ENCODE measurements around the gene RFX4.

RFX4 gene

DNA sequence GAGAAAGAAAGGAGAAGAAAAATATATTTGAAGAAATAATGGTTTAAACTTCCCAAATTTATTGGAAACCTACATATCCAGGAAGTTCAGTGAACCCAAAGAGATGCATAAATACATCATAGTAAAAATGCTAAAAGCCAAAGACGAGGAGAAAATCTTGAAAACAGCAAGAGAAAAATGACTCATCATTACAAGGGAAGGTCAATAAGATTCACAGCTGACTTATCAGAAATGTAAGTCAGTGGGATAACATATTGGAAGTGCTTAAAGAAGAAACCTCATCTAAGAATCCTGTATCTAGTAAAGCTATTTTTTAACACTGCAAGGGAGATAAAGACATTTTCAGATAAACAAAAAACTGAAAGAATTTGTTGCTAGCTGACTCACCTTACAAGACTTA is 211.6 kb downstream of the RFX4 start:
- no peak for TF ChIP-seq CTCF (IDR thresholded peaks at IDR 0.05)
- no peak overlapping the region for H2AFZ ChIP-seq
- peaks cover 3% of the 10 kb centered on the region for H3K4me1 ChIP-seq
- H3K9ac ChIP-seq, result no peak overlapping the region
- H3K9me3 ChIP-seq (ENCODE audit: control insufficient read depth, low read length), result no peaks in the 10 kb centered on the region
- no peak overlapping the region for H3K4me3 ChIP-seq (ENCODE audit: low read depth, low read length)
- no peak overlapping the region for H3K4me2 ChIP-seq (ENCODE audit: low read length)
- H3K27ac ChIP-seq, result no peak overlapping the region
- H3K36me3 ChIP-seq (ENCODE audit: control insufficient read depth, insufficient read depth, low read length), result no peaks in the 10 kb centered on the region
- no peaks in the 10 kb centered on the region for H3K27me3 ChIP-seq (ENCODE audit: control insufficient read depth, insufficient read depth, low read length)
- no peaks in the 10 kb centered on the region for H3K79me2 ChIP-seq

DNA sequence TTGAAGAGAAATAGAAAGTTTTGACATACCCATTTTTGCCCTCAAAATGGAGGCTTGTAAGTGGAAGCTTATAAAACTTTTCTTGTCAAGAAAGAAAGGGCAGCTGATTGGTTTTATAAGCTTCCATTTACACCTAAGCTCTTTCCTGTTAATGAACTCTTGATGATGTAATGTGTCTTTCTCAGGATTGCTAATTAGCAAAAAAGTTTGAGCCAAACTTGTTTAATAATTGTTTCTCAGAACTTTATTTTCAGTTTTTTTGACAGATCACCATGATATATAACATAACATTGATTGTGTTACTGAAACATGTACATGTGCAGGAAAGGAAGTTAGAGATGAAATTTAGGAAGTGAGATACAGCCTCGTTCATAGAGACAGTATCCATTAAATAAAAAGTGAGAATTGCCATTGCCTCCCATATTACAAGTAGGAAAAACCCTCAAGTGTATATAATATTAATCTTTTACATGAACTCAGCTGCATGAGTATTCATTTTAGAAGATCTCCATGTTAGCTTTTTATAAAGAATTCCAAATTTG is 218.4 kb downstream of the RFX4 start:
- no peak for TF ChIP-seq CTCF (IDR thresholded peaks at IDR 0.05)
- no peak overlapping the region for H2AFZ ChIP-seq
- H3K4me2 ChIP-seq (ENCODE audit: low read length), result no peak overlapping the region
- no peaks in the 10 kb centered on the region for H3K27me3 ChIP-seq (ENCODE audit: control insufficient read depth, insufficient read depth, low read length)
- no peaks in the 10 kb centered on the region for H3K36me3 ChIP-seq (ENCODE audit: control insufficient read depth, insufficient read depth, low read length)
- no peak overlapping the region for H3K27ac ChIP-seq
- no peaks in the 10 kb centered on the region for H3K9me3 ChIP-seq (ENCODE audit: control insufficient read depth, low read length)
- H3K9ac ChIP-seq, result no peak overlapping the region
- H3K4me1 ChIP-seq, result peaks cover 3% of the 10 kb centered on the region
- H3K79me2 ChIP-seq, result no peaks in the 10 kb centered on the region
- H3K4me3 ChIP-seq (ENCODE audit: low read depth, low read length), result no peak overlapping the region

GRCh38 chr12:106801830-106802533 is 219.2 kb downstream of the RFX4 start:
- no peaks in the 10 kb centered on the region for H3K36me3 ChIP-seq (ENCODE audit: control insufficient read depth, insufficient read depth, low read length)
- no peaks in the 10 kb centered on the region for H3K4me1 ChIP-seq
- H3K4me3 ChIP-seq (ENCODE audit: low read depth, low read length), result no peak overlapping the region
- no peaks in the 10 kb centered on the region for H3K27me3 ChIP-seq (ENCODE audit: control insufficient read depth, insufficient read depth, low read length)
- TF ChIP-seq CTCF (IDR thresholded peaks at IDR 0.05), result no peak
- no peaks in the 10 kb centered on the region for H3K79me2 ChIP-seq
- no peak overlapping the region for H2AFZ ChIP-seq
- H3K4me2 ChIP-seq (ENCODE audit: low read length), result no peak overlapping the region
- no peak overlapping the region for H3K9ac ChIP-seq
- no peaks in the 10 kb centered on the region for H3K9me3 ChIP-seq (ENCODE audit: control insufficient read depth, low read length)
- no peak overlapping the region for H3K27ac ChIP-seq

DNA sequence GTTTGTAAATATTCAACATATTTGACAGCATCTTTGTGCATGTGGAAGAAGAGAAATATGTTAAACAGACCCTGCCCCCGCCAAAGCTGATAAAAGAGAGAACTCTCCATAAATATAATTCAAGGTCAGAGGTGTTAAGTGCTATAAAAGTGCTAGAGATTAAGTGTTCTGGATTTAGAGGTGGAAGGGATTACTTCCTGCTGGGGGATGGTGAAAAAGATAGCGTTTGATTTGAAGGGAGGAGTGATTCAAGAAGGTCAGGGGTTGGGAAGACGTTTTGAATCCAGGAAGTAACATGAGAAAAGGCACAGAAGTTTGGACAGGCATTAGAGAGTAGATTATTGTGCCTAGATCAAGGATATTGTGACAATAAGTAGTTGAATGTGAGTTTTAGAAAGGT is 221.9 kb downstream of the RFX4 start:
- Histone ChIP-seq H3K4me1 (no peaks in the 10 kb centered on the region), H3K4me2 (ENCODE audit: low read length) (no peak overlapping the region), H3K4me3 (ENCODE audit: low read depth, low read length) (no peak overlapping the region), H3K36me3 (ENCODE audit: control insufficient read depth, insufficient read depth, low read length) (no peaks in the 10 kb centered on the region), H3K27me3 (ENCODE audit: control insufficient read depth, insufficient read depth, low read length) (no peaks in the 10 kb centered on the region), H3K9ac (no peak overlapping the region), H3K27ac (no peak overlapping the region), H3K79me2 (no peaks in the 10 kb centered on the region), H2AFZ (no peak overlapping the region), H3K9me3 (ENCODE audit: control insufficient read depth, low read length) (no peaks in the 10 kb centered on the region)
- no peak for TF ChIP-seq CTCF (IDR thresholded peaks at IDR 0.05)
